HEK293 (cell line): ENCODE measurements around the gene SKI.
A peak's percentile ranks its signal among the peaks of the same experiment; 100 is the strongest.

ENCODE experiments used
- CTCF ChIA-PET: fragments of 350-600 bp; formaldehyde crosslinking; extraction: SDS; loops from one replicate; lab custom pipeline; 2021; ENCODE audit warnings: antibody characterized with exemption; lab: Yijun Ruan, JAX
- POLR2A ChIA-PET: fragments of 300-600 bp; formaldehyde crosslinking; extraction: SDS; loops from one replicate; lab custom pipeline; 2020; ENCODE audit warnings: antibody characterized with exemption, inconsistent platforms; lab: Yijun Ruan, JAX
- H3K27ac ChIP-seq: fragments of 200-500 bp; sonication (Bioruptor generic); 2 replicates; pipeline ENCODE4 v1.5.1; 2014; ENCODE audit warnings: low read depth, low read length, control low read depth, inconsistent platforms; ENCODE audit errors: extremely low read depth
- H3K36me3 ChIP-seq, 2 experiments: fragments of 200-500 bp in 1 of 2; sonication (Bioruptor generic) in 1 of 2; 1 replicate in 1 of 2; 2 replicates in 1 of 2; pipeline ENCODE4 v1.5.1; 2014 to 2017; ENCODE audit warnings: inconsistent platforms in 2 of 2, low read length in 2 of 2; ENCODE audit not compliant: control insufficient read depth in 2 of 2, insufficient read depth in 1 of 2
- H3K4me1 ChIP-seq: fragments of 200-500 bp; sonication (Bioruptor generic); 2 replicates; pipeline ENCODE4 v1.5.1; 2014; ENCODE audit warnings: mild to moderate bottlenecking, low read length, inconsistent platforms; ENCODE audit not compliant: control insufficient read depth, insufficient read depth
- H3K4me3 ChIP-seq: 2 replicates; pipeline ENCODE4 v1.5.1; 2011; ENCODE audit warnings: low read depth, mild to moderate bottlenecking, control low read depth, low read length, moderate library complexity
- H3K9me3 ChIP-seq: fragments of 200-500 bp; sonication (Bioruptor generic); 2 replicates; pipeline ENCODE4 v1.5.1; 2014; ENCODE audit warnings: low read depth, low read length, inconsistent platforms; ENCODE audit not compliant: control insufficient read depth, insufficient read depth
- KLF9 ChIP-seq: fragments of 450-650 bp; formaldehyde crosslinking; IDR thresholded peaks from 2 replicates; pipeline ENCODE4 v1.5.1; 2016; ENCODE audit warnings: missing biosample characterization, missing genetic modification characterization, low read depth
- OVOL3 ChIP-seq: fragments of 450-650 bp; formaldehyde crosslinking; IDR thresholded peaks from 2 replicates; pipeline ENCODE4 v1.5.1; 2016; ENCODE audit warnings: missing biosample characterization, missing genetic modification characterization
- YY2 ChIP-seq: fragments of 450-650 bp; formaldehyde crosslinking; IDR thresholded peaks from 2 replicates; pipeline ENCODE4 v1.5.1; 2016; ENCODE audit warnings: missing biosample characterization, missing genetic modification characterization
- ZFP37 ChIP-seq: fragments of 450-650 bp; formaldehyde crosslinking; IDR thresholded peaks from 2 replicates; pipeline ENCODE4 v1.5.1; 2016; ENCODE audit warnings: missing biosample characterization, missing genetic modification characterization
- ZNF24 ChIP-seq: fragments of 450-650 bp; formaldehyde crosslinking; IDR thresholded peaks from 2 replicates; pipeline ENCODE4 v1.5.1; 2016; ENCODE audit warnings: missing biosample characterization, missing genetic modification characterization
- ZNF600 ChIP-seq: fragments of 450-650 bp; formaldehyde crosslinking; IDR thresholded peaks from 2 replicates; pipeline ENCODE4 v1.5.1; 2016; ENCODE audit warnings: missing biosample characterization, missing genetic modification characterization
- ZNF837 ChIP-seq: fragments of 450-650 bp; formaldehyde crosslinking; IDR thresholded peaks from 2 replicates; pipeline ENCODE4 v1.5.1; 2016; ENCODE audit warnings: missing biosample characterization, missing genetic modification characterization
- TF ChIP-seq, protein P1 (sequence below): fragments of 450-650 bp; formaldehyde crosslinking; IDR thresholded peaks from 2 replicates; pipeline ENCODE4 v1.5.1; 2016; ENCODE audit warnings: missing biosample characterization, missing genetic modification characterization, borderline replicate concordance
- TF ChIP-seq, protein P2 (sequence below): fragments of 450-650 bp; formaldehyde crosslinking; IDR thresholded peaks from 2 replicates; pipeline ENCODE4 v1.5.1; 2017; ENCODE audit warnings: missing biosample characterization, missing genetic modification characterization
- TF ChIP-seq, protein P3 (sequence below): fragments of 450-650 bp; formaldehyde crosslinking; IDR thresholded peaks from 2 replicates; pipeline ENCODE4 v1.5.1; 2016; ENCODE audit warnings: missing biosample characterization, missing genetic modification characterization

The SKI gene

DNA sequence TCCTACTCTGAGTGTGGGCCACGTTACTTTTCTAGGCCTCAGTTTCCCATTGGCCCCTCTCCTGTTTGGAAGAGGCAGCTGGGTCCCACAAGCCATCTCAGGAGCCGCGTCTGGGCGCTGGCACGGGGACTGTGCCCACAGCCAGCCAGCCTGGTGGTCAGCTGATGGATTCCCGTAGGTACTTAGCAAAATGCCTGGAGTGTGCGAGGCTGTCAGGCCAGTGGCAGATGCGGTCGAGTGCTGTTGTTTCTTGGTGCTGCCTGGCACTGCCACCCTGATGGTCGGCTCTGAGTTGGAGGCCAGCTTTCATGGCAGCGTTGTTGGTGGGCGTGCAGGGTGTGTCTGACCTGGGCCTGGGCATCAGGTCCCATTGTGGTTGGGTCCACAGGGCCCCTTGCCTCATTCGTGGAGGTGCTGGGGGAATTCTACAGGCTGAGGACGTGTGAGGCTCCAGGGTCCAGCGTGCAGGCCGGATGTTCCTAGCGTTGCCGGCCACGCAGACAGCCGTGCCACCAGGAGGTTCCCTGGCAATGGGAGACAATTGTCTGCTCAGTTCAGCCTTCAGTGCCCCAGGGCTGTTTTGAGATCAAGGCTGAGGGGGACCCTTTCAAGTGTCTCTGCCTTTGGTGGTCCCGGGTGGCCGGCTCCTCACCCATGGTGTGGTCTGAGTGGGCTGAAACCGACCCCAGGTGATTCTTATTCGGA is 20.9 kb downstream of the SKI start:
- TF ChIP-seq ZNF24 = no peak
- TF ChIP-seq, protein P1, sequence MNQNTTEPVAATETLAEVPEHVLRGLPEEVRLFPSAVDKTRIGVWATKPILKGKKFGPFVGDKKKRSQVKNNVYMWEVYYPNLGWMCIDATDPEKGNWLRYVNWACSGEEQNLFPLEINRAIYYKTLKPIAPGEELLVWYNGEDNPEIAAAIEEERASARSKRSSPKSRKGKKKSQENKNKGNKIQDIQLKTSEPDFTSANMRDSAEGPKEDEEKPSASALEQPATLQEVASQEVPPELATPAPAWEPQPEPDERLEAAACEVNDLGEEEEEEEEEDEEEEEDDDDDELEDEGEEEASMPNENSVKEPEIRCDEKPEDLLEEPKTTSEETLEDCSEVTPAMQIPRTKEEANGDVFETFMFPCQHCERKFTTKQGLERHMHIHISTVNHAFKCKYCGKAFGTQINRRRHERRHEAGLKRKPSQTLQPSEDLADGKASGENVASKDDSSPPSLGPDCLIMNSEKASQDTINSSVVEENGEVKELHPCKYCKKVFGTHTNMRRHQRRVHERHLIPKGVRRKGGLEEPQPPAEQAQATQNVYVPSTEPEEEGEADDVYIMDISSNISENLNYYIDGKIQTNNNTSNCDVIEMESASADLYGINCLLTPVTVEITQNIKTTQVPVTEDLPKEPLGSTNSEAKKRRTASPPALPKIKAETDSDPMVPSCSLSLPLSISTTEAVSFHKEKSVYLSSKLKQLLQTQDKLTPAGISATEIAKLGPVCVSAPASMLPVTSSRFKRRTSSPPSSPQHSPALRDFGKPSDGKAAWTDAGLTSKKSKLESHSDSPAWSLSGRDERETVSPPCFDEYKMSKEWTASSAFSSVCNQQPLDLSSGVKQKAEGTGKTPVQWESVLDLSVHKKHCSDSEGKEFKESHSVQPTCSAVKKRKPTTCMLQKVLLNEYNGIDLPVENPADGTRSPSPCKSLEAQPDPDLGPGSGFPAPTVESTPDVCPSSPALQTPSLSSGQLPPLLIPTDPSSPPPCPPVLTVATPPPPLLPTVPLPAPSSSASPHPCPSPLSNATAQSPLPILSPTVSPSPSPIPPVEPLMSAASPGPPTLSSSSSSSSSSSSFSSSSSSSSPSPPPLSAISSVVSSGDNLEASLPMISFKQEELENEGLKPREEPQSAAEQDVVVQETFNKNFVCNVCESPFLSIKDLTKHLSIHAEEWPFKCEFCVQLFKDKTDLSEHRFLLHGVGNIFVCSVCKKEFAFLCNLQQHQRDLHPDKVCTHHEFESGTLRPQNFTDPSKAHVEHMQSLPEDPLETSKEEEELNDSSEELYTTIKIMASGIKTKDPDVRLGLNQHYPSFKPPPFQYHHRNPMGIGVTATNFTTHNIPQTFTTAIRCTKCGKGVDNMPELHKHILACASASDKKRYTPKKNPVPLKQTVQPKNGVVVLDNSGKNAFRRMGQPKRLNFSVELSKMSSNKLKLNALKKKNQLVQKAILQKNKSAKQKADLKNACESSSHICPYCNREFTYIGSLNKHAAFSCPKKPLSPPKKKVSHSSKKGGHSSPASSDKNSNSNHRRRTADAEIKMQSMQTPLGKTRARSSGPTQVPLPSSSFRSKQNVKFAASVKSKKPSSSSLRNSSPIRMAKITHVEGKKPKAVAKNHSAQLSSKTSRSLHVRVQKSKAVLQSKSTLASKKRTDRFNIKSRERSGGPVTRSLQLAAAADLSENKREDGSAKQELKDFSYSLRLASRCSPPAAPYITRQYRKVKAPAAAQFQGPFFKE (tag by site-specific recombination) = no peak
- TF ChIP-seq, protein P2, sequence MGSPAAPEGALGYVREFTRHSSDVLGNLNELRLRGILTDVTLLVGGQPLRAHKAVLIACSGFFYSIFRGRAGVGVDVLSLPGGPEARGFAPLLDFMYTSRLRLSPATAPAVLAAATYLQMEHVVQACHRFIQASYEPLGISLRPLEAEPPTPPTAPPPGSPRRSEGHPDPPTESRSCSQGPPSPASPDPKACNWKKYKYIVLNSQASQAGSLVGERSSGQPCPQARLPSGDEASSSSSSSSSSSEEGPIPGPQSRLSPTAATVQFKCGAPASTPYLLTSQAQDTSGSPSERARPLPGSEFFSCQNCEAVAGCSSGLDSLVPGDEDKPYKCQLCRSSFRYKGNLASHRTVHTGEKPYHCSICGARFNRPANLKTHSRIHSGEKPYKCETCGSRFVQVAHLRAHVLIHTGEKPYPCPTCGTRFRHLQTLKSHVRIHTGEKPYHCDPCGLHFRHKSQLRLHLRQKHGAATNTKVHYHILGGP (tag by site-specific recombination) = no peak
- no peak for TF ChIP-seq ZNF837 (tag by site-specific recombination)
- TF ChIP-seq, protein P3, sequence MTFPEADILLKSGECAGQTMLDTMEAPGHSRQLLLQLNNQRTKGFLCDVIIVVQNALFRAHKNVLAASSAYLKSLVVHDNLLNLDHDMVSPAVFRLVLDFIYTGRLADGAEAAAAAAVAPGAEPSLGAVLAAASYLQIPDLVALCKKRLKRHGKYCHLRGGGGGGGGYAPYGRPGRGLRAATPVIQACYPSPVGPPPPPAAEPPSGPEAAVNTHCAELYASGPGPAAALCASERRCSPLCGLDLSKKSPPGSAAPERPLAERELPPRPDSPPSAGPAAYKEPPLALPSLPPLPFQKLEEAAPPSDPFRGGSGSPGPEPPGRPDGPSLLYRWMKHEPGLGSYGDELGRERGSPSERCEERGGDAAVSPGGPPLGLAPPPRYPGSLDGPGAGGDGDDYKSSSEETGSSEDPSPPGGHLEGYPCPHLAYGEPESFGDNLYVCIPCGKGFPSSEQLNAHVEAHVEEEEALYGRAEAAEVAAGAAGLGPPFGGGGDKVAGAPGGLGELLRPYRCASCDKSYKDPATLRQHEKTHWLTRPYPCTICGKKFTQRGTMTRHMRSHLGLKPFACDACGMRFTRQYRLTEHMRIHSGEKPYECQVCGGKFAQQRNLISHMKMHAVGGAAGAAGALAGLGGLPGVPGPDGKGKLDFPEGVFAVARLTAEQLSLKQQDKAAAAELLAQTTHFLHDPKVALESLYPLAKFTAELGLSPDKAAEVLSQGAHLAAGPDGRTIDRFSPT = peak; percentile 71
- TF ChIP-seq ZFP37 (tag by site-specific recombination) = no peak
- CTCF ChIA-PET = no interaction called here
- 0 out of 2 replicates have a peak overlapping the region, but pooled peaks have one; percentile 12 for H3K27ac ChIP-seq
- no peak overlapping the region for H3K4me3 ChIP-seq
- peaks cover 0 to 28% of the 10 kb centered on the region in 2 experiments; a peak in 1 of 3 replicates for H3K36me3 ChIP-seq
- POLR2A ChIA-PET = interaction anchor here (0.6 kb wide), 1 partner anchor 30 kb away, joined by 3 read pairs; no protein-coding TSS in a partner anchor
- H3K9me3 ChIP-seq = no peaks in the 10 kb centered on the region
- peaks cover 11% of the 10 kb centered on the region for H3K4me1 ChIP-seq

DNA sequence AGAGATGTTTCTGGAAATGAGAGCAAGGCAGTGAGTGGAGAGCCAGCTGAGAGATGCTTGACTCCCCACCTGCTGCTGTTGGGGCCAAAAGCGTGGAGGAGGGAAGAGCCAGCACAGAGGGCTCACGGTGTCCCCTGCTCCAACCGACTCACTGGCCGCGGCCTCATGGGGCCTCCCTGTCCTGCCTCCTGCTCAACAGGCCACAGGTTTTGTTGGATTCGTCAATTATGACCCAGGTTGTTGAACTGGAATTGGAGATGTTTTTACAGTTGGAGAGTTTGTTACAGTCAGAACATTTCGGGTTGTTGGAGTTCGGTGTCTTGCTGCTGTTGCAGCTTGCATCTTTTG is 21.4 kb downstream of the SKI start:
- no peak for TF ChIP-seq YY2 (tag by site-specific recombination)
- TF ChIP-seq ZNF600 (tag by site-specific recombination) = 0 out of 2 replicates have a peak, but pooled peaks have one; percentile 44
- TF ChIP-seq, all 188 proteins: peak for 1
- Histone ChIP-seq H3K4me1 (peaks cover 10% of the 10 kb centered on the region), H3K36me3 (peaks cover 0 to 33% of the 10 kb centered on the region in 2 experiments; a peak in 1 of 3 replicates), H3K27ac (no peak overlapping the region), H3K9me3 (no peaks in the 10 kb centered on the region), H3K4me3 (no peak overlapping the region)
- ChIA-PET CTCF (no interaction called here), POLR2A (interaction anchor here (0.6 kb wide), 1 partner anchor 30 kb away, joined by 3 read pairs; no protein-coding TSS in a partner anchor)

DNA sequence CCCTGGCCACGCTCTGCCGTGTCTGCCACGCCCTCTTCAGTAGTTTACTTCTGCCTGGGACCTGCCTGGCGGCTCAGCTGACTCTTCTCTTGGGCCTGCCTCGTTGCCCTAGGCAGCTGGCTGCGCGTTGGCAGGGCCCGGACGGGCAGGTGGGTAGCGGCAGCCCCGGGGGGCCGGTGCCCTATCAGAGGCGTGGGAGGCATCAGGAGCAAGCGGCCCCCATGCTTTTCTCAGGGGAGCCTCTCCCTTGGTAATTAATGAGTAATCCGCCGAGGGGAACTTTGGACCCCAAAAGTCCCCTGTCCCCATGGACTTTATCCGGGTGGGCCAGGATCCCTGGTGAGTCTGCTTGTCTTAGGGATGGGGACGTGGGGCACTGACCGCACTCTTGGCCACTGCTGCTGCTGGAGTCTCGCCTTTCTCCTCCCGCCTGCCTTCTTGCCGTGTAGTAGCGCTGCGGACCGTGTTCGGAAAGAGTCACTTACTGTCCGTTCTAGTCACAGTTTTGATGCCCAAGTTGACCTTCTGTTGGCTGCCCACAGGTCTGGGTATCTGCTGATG is 22.7 kb downstream of the SKI start:
- POLR2A ChIA-PET = no interaction called here
- TF ChIP-seq OVOL3 (tag by site-specific recombination) (no peak), KLF9 (tag by site-specific recombination) (0 out of 2 replicates have a peak, but pooled peaks have one; percentile 30)
- Histone ChIP-seq H3K4me1 (peaks cover 7% of the 10 kb centered on the region), H3K4me3 (no peak overlapping the region), H3K9me3 (no peaks in the 10 kb centered on the region), H3K36me3 (peaks cover 0 to 40% of the 10 kb centered on the region in 2 experiments; a peak in 1 of 3 replicates), H3K27ac (no peak overlapping the region)
- CTCF ChIA-PET = no interaction called here
